Heart left ventricle (tissue), 13 donors: Measurements from ENCODE around the gene SYNDIG1.

Experiments used
- POLR2A ChIP-seq, 2 donors: fragments of 450-650 bp; IDR thresholded peaks; one replicate each; pipeline ENCODE4 v1.6.1; 2017; ENCODE audit warnings: antibody characterized with exemption in 2 of 2, mild to moderate bottlenecking in 2 of 2, moderate library complexity in 2 of 2
- TF ChIP-seq, protein P1 (sequence below), 12 donors: fragments of 200-600 bp; sonication (generic) in 4 of 12; IDR thresholded peaks; one replicate each; pipeline versions ENCODE4 v1.5.0 to v1.8.0; 2018 to 2022; ENCODE audit warnings: antibody characterized with exemption in 12 of 12, mild to moderate bottlenecking in 5 of 12
- donor health status: ischemic (EF 13 %, LVEDD 7.1; RV severe dilation, severe dysfunction).
- donor health status: DM: no; HTN: yes; CAD: no.
- donor health status: DM: no; HTN: no; CAD: no.
- donor health status: ischemic (EF 25% LVEDD 6.9; RV normal size, moderate dysfunction).
- donor health status: ischemic (EF 25% LVEDD 5.7; RV mildly dilated, moderate dysfunction).
- donor health status: ischemic (EF 35%, LVEDD 5.7; RV mildly dilated, moderate dysfunction).
- donor health status: nonischemic (EF 11% LVEDD 7.7; RV severe dilation, severe dysfunction).
- donor health status: DM: yes; HTN: yes; CAD: no.
- donor health status: PGD.
- donor health status: ischemic (EF 29% LVEDD 5.4; RV normal size, mild dysfunction).
- donor health status: nonischemic (EF 23%, LVEDD 6.1; RV moderate dilation, normal function).

GRCh38 chr20:24488064-24488799 is 18.8 kb downstream of the SYNDIG1 start:
- TF ChIP-seq, protein P1, sequence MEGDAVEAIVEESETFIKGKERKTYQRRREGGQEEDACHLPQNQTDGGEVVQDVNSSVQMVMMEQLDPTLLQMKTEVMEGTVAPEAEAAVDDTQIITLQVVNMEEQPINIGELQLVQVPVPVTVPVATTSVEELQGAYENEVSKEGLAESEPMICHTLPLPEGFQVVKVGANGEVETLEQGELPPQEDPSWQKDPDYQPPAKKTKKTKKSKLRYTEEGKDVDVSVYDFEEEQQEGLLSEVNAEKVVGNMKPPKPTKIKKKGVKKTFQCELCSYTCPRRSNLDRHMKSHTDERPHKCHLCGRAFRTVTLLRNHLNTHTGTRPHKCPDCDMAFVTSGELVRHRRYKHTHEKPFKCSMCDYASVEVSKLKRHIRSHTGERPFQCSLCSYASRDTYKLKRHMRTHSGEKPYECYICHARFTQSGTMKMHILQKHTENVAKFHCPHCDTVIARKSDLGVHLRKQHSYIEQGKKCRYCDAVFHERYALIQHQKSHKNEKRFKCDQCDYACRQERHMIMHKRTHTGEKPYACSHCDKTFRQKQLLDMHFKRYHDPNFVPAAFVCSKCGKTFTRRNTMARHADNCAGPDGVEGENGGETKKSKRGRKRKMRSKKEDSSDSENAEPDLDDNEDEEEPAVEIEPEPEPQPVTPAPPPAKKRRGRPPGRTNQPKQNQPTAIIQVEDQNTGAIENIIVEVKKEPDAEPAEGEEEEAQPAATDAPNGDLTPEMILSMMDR (IDR thresholded peaks at IDR 0.05), result no peak
- no peak for TF ChIP-seq POLR2A (IDR thresholded peaks at IDR 0.05)
